ENCODE results near the gene SYPL2. TPM values are rescaled to one million over a fixed set of nuclear protein-coding genes. Genes with fewer than 3 reads are reported as not detected.

The SYPL2 gene
- total and polyA plus RNA-seq, 11 donors: 11.3 to 39.7 (median 25.4) TPM

- no peaks in the 10 kb centered on the region for H3K27me3 ChIP-seq
- DNase-seq (no peak), ATAC-seq (no peak)
- H3K4me3 ChIP-seq: no peak overlapping the region
- WGBS, 4 donors: 93 to 100% (median 94%) methylated on average over 2 of the region's 2 CpGs
- H3K27ac ChIP-seq: no peak overlapping the region
- H3K9me3 ChIP-seq: no peaks in the 10 kb centered on the region
- H3K36me3 ChIP-seq: no peaks in the 10 kb centered on the region
- TF ChIP-seq CTCF (IDR thresholded peaks at IDR 0.05) (no peak), POLR2A (IDR thresholded peaks at IDR 0.05) (no peak)
- intact Hi-C loops (cut with DNase I): no loop called here
- peaks cover 0 to 5% (median 0%) of the 10 kb centered on the region in 12 donors for H3K4me1 ChIP-seq
These were observed 57.4 kb downstream of the SYPL2 start for GRCh38 chr1:109523706-109524105.

GRCh38 chr1:109527098-109527811 is 60.9 kb downstream of the SYPL2 start:
- intact Hi-C loops (cut with DNase I): no loop called here
- H3K36me3 ChIP-seq: no peaks in the 10 kb centered on the region
- 78 to 84% (median 82%) methylated on average over 14 of the region's 14 CpGs for WGBS, 4 donors

GRCh38 chr1:109527846-109528695 is 61.7 kb downstream of the SYPL2 start:
- intact Hi-C loops (cut with DNase I): no loop called here
- 79 to 88% (median 83%) methylated on average over 8 to 9 of the region's 9 CpGs for WGBS, 4 donors

More at GRCh38 chr1:109527098-109527811, 60.9 kb downstream of the SYPL2 start:
- TF ChIP-seq POLR2A (IDR thresholded peaks at IDR 0.05): no peak
- TF ChIP-seq CTCF (IDR thresholded peaks at IDR 0.05): no peak
- DNase-seq (no peak), ATAC-seq (no peak)
- no peaks in the 10 kb centered on the region for H3K9me3 ChIP-seq
- H3K4me1 ChIP-seq: peaks cover 0 to 24% (median 12%) of the 10 kb centered on the region in 12 donors
- H3K27me3 ChIP-seq: no peaks in the 10 kb centered on the region
- H3K27ac ChIP-seq: no peak overlapping the region
- no peak overlapping the region for H3K4me3 ChIP-seq

More at GRCh38 chr1:109527846-109528695, 61.7 kb downstream of the SYPL2 start:
- H3K9me3 ChIP-seq: no peaks in the 10 kb centered on the region
- no peaks in the 10 kb centered on the region for H3K27me3 ChIP-seq
- no peak overlapping the region for H3K27ac ChIP-seq
- H3K36me3 ChIP-seq: no peaks in the 10 kb centered on the region
- TF ChIP-seq CTCF (IDR thresholded peaks at IDR 0.05) (no peak), POLR2A (IDR thresholded peaks at IDR 0.05) (no peak)
- ATAC-seq (no peak), DNase-seq (no peak)
- H3K4me1 ChIP-seq: peaks cover 0 to 33% (median 18%) of the 10 kb centered on the region in 12 donors
- no peak overlapping the region for H3K4me3 ChIP-seq

Data from heart left ventricle (tissue), 16 donors.